ENCODE results near the gene TGIF2. TPM values are rescaled to one million over a fixed set of nuclear protein-coding genes. Genes with fewer than 3 reads are reported as not detected.

The TGIF2 gene
- total RNA-seq, 1 experiment from 2014 or later: 71.1 TPM

- no peak for TF ChIP-seq SOX15 (CRISPR knock-in tag; IDR thresholded peaks at IDR 0.05)
- no peak for TF ChIP-seq E2F4 (CRISPR knock-in tag; IDR thresholded peaks at IDR 0.05; ENCODE audit: borderline replicate concordance, low read depth)
- TF ChIP-seq MYBL2 (CRISPR knock-in tag; IDR thresholded peaks at IDR 0.05): no peak
- no peak for TF ChIP-seq OVOL2 (CRISPR knock-in tag; IDR thresholded peaks at IDR 0.05; ENCODE audit: borderline replicate concordance)
- TF ChIP-seq ZNF232 (CRISPR knock-in tag; IDR thresholded peaks at IDR 0.05): no peak
- no peak for TF ChIP-seq ATF3 (CRISPR knock-in tag; conservative IDR thresholded peaks at IDR 0.05)
- no peak for TF ChIP-seq E2F1 (CRISPR knock-in tag; IDR thresholded peaks at IDR 0.05)
- no peak for TF ChIP-seq ZNF425 (CRISPR knock-in tag; conservative IDR thresholded peaks at IDR 0.05)
- TF ChIP-seq CBFB (CRISPR knock-in tag; IDR thresholded peaks at IDR 0.05; ENCODE audit: low read depth): no peak
- no peak for TF ChIP-seq NFE2L1 (CRISPR knock-in tag; IDR thresholded peaks at IDR 0.05)
- H3K36me3 Mint-ChIP-seq: peaks cover 21% of the 10 kb centered on the region
- DNase-seq (ENCODE audit: low spot score) (no peak), ATAC-seq (no peak)
- no peaks in the 10 kb centered on the region; the same call in 1 of the 2 replicates for H3K27me3 Mint-ChIP-seq (ENCODE audit: low read depth)
- no peaks in the 10 kb centered on the region for H3K9me3 Mint-ChIP-seq
- peak overlapping the region; percentile 97 for H3K4me3 Mint-ChIP-seq
- ChIA-PET POLR2A (interaction anchor here (0.5 to 4.0 kb wide), 8 partner anchors 12 to 63 kb away, joined by 4 to 16 read pairs (median 6); partner anchors contain the start of gene MYL9), CTCF (interaction anchor here (0.5 to 2.4 kb wide), 36 partner anchors 9 to 540 kb away, joined by 3 to 22 read pairs (median 5); partner anchors contain the start of genes DSN1 and NDRG3)
- peak overlapping the region; percentile 52; the same call in 1 of the 2 replicates for H3K27ac Mint-ChIP-seq
- H3K4me1 Mint-ChIP-seq: peaks cover 17% of the 10 kb centered on the region
Observed at GRCh38 chr20:36604952-36605398, 31.6 kb downstream of the TGIF2 start.

GRCh38 chr20:36605399-36606157 lies 32.2 kb downstream of the TGIF2 start, which contains the start of gene RAB5IF:
Gene RAB5IF, plus strand, starts transcription at chr20:36605779. Its CDS starts 173 bp downstream, at chr20:36605952.
- Mint-ChIP-seq H3K27ac (peak within 1 kb of the TSS; percentile 94), H3K4me3 (peak within 1 kb of the TSS; percentile 97), H3K36me3 (peaks cover 25% of the 10 kb centered on the region), H3K9me3 (no peaks in the 10 kb centered on the region), H3K27me3 (ENCODE audit: low read depth) (no peaks in the 10 kb centered on the region; the same call in 1 of the 2 replicates), H3K4me1 (peaks cover 17% of the 10 kb centered on the region)
- ATAC-seq (peak; percentile 91), DNase-seq (ENCODE audit: low spot score) (peak; percentile 100)
- ChIA-PET CTCF (interaction anchor here (0.5 to 2.4 kb wide), 42 partner anchors 8 to 540 kb away, joined by 3 to 22 read pairs (median 5); partner anchors contain the start of genes DSN1 and NDRG3), POLR2A (interaction anchor here (0.5 to 4.0 kb wide), 9 partner anchors 13 to 64 kb away, joined by 4 to 16 read pairs (median 5); partner anchors contain the start of genes MYL9 and TGIF2)
- TF ChIP-seq ZNF416 (CRISPR knock-in tag; IDR thresholded peaks at IDR 0.05) (no peak), FOXP4 (CRISPR knock-in tag; IDR thresholded peaks at IDR 0.05) (peak; percentile 61; the same call in 1 of the 2 replicates), ZSCAN18 (CRISPR knock-in tag; IDR thresholded peaks at IDR 0.05) (no peak), HMGXB4 (CRISPR knock-in tag; IDR thresholded peaks at IDR 0.05) (peak; percentile 87), OVOL2 (CRISPR knock-in tag; IDR thresholded peaks at IDR 0.05; ENCODE audit: borderline replicate concordance) (no peak), ZNF671 (CRISPR knock-in tag; IDR thresholded peaks at IDR 0.05) (no peak), RORB (CRISPR knock-in tag; IDR thresholded peaks at IDR 0.05) (no peak), USF1 (CRISPR knock-in tag; IDR thresholded peaks at IDR 0.05) (peak; percentile 40; the same call in 1 of the 2 replicates), E2F1 (CRISPR knock-in tag; IDR thresholded peaks at IDR 0.05) (no peak), ERG (CRISPR knock-in tag; IDR thresholded peaks at IDR 0.05) (no peak)
